ENCODE results near the gene GLIS1. TPM values are rescaled to one million over a fixed set of nuclear protein-coding genes. Genes with fewer than 3 reads are reported as not detected.

Gene GLIS1
- total and polyA plus RNA-seq, 2 experiments from 2014 or later: 0.13 to 1.3 TPM

DNA sequence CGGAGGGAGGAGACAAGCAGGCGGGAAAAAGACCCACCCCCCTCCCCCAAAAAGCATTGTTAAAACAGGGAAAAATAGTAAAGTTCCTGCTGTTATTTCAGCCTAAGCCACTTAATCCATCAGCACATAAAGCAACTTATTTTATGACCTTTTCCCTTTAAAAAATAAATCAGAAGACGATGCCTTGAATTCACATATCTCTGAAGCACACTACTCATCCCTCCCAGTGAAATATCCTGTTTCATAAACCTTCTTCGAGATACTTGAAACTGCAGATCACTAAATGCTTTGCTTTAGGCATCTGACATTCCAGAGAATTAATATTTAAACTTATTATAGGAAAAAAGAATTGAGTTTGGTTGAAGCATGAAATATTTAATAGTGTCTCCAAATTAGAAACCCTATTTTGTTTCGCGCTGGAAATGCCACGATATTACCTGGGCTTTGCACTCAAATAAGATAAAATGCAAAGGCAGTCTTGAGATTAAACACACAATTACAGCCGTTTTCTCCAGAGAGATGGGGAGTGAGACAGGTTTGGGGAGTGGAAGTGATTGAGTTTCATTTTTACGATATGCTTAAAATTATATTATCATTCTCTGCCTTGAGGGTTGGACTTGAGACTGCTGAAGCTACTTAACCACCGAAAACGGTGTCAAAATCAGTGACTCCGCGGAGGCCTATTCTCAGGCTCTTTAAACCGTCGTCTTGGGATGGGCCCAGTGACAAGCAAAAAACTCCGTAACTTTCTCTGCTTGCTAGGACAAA, 9.3 kb downstream of the GLIS1 start:
- Histone ChIP-seq H4K20me1 (ENCODE audit: insufficient read depth, poor library complexity, severe bottlenecking) (no peaks in the 10 kb centered on the region), H3K4me3 (no peak overlapping the region), H3K4me2 (peak overlapping the region; percentile 16), H3K79me2 (no peaks in the 10 kb centered on the region), H3K4me1 (ENCODE audit: insufficient read depth) (peaks cover 21% of the 10 kb centered on the region), H3K27ac (no peak overlapping the region), H3K27me3 (peaks cover 16% of the 10 kb centered on the region), H3K36me3 (replicated peaks; ENCODE audit: insufficient read depth, low read depth) (no peaks in the 10 kb centered on the region), H2AFZ (no peak overlapping the region), H3K9me2 (replicated peaks; ENCODE audit: insufficient read depth) (no peaks in the 10 kb centered on the region), H3K9me3 (ENCODE audit: low read depth) (no peaks in the 10 kb centered on the region)
- 58% methylated on average over 16 of the region's 16 CpGs for WGBS (ENCODE audit: low lambda C conversion rate, missing lambda C conversion rate)
- TF ChIP-seq EZH2 (IDR thresholded peaks at IDR 0.05; ENCODE audit: borderline replicate concordance) (no peak), EZH2phosphoT487 (IDR thresholded peaks at IDR 0.05; ENCODE audit: low read depth, severe bottlenecking, unreplicated experiment) (no peak)
- TF ChIP-seq, protein P1, sequence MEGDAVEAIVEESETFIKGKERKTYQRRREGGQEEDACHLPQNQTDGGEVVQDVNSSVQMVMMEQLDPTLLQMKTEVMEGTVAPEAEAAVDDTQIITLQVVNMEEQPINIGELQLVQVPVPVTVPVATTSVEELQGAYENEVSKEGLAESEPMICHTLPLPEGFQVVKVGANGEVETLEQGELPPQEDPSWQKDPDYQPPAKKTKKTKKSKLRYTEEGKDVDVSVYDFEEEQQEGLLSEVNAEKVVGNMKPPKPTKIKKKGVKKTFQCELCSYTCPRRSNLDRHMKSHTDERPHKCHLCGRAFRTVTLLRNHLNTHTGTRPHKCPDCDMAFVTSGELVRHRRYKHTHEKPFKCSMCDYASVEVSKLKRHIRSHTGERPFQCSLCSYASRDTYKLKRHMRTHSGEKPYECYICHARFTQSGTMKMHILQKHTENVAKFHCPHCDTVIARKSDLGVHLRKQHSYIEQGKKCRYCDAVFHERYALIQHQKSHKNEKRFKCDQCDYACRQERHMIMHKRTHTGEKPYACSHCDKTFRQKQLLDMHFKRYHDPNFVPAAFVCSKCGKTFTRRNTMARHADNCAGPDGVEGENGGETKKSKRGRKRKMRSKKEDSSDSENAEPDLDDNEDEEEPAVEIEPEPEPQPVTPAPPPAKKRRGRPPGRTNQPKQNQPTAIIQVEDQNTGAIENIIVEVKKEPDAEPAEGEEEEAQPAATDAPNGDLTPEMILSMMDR (IDR thresholded peaks at IDR 0.05; ENCODE audit: poor library complexity): no peak
- DNase-seq (ENCODE audit: low spot score): no peak

DNA sequence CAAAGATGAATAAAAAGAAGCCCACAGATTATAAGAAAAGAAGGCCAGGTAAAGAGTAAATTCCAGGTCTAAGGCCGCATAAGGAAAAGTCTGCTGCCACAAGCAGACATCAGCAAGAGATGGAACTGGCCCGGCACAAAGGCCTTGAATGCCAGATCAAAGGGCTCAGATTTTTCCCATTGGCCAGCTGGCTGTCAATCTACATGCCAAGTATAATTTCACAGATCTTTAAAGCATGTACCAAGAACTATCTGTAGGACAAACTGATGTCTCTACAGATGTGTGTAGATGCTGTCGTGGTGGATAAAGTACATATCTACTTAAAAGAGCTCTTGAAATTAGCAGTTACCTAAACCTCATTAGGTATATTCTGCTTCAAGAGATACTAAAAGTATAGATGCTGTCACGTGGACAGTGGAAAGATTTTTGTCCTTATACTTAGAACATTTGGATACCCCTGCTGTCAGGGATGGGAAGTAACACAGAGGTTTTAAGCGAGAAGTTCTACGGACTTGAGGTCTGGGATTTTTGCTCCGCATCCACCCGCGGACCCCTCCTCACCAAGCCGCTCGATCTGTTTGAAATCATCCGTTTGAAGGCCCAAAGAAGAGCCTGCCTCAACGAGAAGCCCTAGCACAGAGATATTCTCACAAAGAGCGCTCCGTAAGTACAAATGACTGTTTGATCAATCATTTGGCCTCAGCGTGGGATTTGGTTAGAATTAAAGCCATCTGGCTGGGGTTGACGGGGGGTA, 10.1 kb downstream of the GLIS1 start:
- H3K9me3 ChIP-seq (ENCODE audit: low read depth): no peaks in the 10 kb centered on the region
- WGBS (ENCODE audit: low lambda C conversion rate, missing lambda C conversion rate): 73% methylated on average over 17 of the region's 17 CpGs
- peaks cover 10% of the 10 kb centered on the region for H3K27me3 ChIP-seq
- no peaks in the 10 kb centered on the region for H3K36me3 ChIP-seq (replicated peaks; ENCODE audit: insufficient read depth, low read depth)
- peak overlapping the region; percentile 16 for H3K4me2 ChIP-seq
- H3K4me3 ChIP-seq: no peak overlapping the region
- no peak overlapping the region for H3K27ac ChIP-seq
- peaks cover 13% of the 10 kb centered on the region for H3K4me1 ChIP-seq (ENCODE audit: insufficient read depth)
- TF ChIP-seq, protein P1 (IDR thresholded peaks at IDR 0.05; ENCODE audit: poor library complexity): no peak
- no peak for TF ChIP-seq EZH2 (IDR thresholded peaks at IDR 0.05; ENCODE audit: borderline replicate concordance)
- TF ChIP-seq EZH2phosphoT487 (IDR thresholded peaks at IDR 0.05; ENCODE audit: low read depth, severe bottlenecking, unreplicated experiment): no peak
- no peak overlapping the region for H2AFZ ChIP-seq
- H4K20me1 ChIP-seq (ENCODE audit: insufficient read depth, poor library complexity, severe bottlenecking): no peaks in the 10 kb centered on the region
- no peak for DNase-seq (ENCODE audit: low spot score)
- H3K9me2 ChIP-seq (replicated peaks; ENCODE audit: insufficient read depth): no peaks in the 10 kb centered on the region
- H3K79me2 ChIP-seq: no peaks in the 10 kb centered on the region

DNA sequence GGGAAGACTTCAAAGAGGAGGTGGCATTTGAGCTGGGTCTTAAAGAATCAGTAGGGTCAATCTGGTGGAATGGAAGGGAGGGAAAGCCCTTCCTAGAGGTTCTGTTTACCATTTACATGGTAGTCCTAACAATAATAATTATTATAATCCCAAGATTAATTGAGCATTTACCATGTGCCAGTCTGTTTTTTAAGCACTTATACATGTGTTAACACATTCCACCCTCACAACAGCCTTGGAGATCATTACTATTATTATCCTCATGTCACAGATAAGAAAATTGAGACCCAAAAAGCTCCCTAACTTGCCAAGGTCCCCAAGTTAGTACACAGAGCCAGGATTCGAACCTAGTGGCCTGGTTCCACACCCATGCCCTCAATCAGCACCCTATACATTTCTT, 10.8 kb downstream of the GLIS1 start:
- WGBS (ENCODE audit: low lambda C conversion rate, missing lambda C conversion rate): 83% methylated on average over 1 of the region's 1 CpG
- H3K27me3 ChIP-seq: peaks cover 10% of the 10 kb centered on the region
- no peak for TF ChIP-seq EZH2 (IDR thresholded peaks at IDR 0.05; ENCODE audit: borderline replicate concordance)
- H3K9me2 ChIP-seq (replicated peaks; ENCODE audit: insufficient read depth): no peaks in the 10 kb centered on the region
- H3K4me3 ChIP-seq: no peak overlapping the region
- H3K4me2 ChIP-seq: no peak overlapping the region
- H4K20me1 ChIP-seq (ENCODE audit: insufficient read depth, poor library complexity, severe bottlenecking): no peaks in the 10 kb centered on the region
- no peaks in the 10 kb centered on the region for H3K36me3 ChIP-seq (replicated peaks; ENCODE audit: insufficient read depth, low read depth)
- no peak overlapping the region for H3K27ac ChIP-seq
- H3K79me2 ChIP-seq: no peaks in the 10 kb centered on the region
- no peak for DNase-seq (ENCODE audit: low spot score)
- H3K9me3 ChIP-seq (ENCODE audit: low read depth): no peaks in the 10 kb centered on the region
- H2AFZ ChIP-seq: no peak overlapping the region
- peaks cover 10% of the 10 kb centered on the region for H3K4me1 ChIP-seq (ENCODE audit: insufficient read depth)
